SK-N-SH (cell line): Measurements from ENCODE around the gene RNF187.

ENCODE experiments used
- CTCF ChIP-seq: fragments of 200-600 bp; sonication (generic); IDR thresholded peaks from 2 replicates; pipeline ENCODE4 v1.6.1; 2017; ENCODE audit warnings: antibody characterized with exemption, mild to moderate bottlenecking, moderate library complexity
- RCOR1 ChIP-seq: fragments of 150-350 bp; IDR thresholded peaks from 2 replicates; pipeline ENCODE4 v1.6.1; 2017; ENCODE audit warnings: antibody characterized with exemption, low read length
- TEAD4 ChIP-seq: IDR thresholded peaks from 2 replicates; pipeline ENCODE4 v1.4.0; 2012; ENCODE audit warnings: mild to moderate bottlenecking, borderline replicate concordance; ENCODE audit not compliant: insufficient read depth
- TF ChIP-seq, protein P1 (sequence below): IDR thresholded peaks from 2 replicates; pipeline ENCODE4 v1.4.0; 2012; ENCODE audit warnings: low read depth, borderline replicate concordance
- TF ChIP-seq, protein P2 (sequence below): IDR thresholded peaks from 2 replicates; pipeline ENCODE4 v1.4.0; 2012; ENCODE audit warnings: low read depth

DNA sequence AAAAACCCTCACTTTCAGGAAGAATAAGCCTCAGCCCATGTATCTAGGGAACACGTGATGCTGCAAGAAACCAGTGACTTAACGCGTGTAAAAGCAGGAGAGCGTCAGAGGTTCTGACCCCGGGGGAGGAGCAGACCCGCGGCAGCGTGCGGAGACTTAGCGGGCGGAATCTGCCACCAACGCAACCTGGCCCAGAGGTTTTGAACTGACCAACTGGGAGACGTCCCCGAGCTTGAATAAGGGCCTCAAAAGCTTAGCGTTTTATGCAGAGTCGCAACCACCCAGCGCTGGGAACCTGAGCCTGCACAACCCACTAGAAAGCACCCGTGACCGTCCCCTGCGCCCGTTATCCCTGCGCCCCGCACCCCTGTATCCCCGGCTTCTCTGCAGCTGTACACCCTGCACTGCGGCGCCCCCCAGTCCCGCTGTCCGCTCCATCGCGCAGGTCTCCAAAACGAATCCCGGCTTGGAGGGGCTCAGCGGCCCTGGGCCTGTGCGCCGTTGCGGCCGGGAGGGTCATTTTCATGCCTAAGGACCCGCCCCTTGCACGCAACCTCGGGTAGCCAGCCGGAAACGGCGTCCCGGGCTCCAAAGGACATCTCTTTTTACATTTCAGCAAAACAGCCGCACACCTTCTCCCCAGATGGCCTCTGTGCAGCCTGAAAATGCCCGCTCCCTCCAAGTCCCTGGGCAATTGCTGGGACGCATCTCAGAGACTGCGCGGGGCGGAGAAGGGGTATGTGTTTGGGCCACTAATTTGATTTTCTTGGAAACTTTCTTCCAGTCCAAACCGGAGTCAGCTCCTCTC lies 41.1 kb upstream of the RNF187 start:
- TF ChIP-seq CTCF: no peak
- TF ChIP-seq, protein P1, sequence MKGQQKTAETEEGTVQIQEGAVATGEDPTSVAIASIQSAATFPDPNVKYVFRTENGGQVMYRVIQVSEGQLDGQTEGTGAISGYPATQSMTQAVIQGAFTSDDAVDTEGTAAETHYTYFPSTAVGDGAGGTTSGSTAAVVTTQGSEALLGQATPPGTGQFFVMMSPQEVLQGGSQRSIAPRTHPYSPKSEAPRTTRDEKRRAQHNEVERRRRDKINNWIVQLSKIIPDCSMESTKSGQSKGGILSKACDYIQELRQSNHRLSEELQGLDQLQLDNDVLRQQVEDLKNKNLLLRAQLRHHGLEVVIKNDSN: no peak
- TF ChIP-seq RCOR1: no peak
- TF ChIP-seq, protein P2, sequence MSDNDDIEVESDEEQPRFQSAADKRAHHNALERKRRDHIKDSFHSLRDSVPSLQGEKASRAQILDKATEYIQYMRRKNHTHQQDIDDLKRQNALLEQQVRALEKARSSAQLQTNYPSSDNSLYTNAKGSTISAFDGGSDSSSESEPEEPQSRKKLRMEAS: no peak
- no peak for TF ChIP-seq TEAD4
